Endothelial cell of umbilical vein (primary cell): Measurements from ENCODE around the gene NDP. TPM values are rescaled to one million over a fixed set of nuclear protein-coding genes. Genes with fewer than 3 reads are reported as not detected.
A peak's percentile ranks its signal among the peaks of the same experiment; 100 is the strongest.

Experiments
- Bru-seq: library from RNA; stranded (reverse); fragments of 400-500 nt; gene quantifications from one replicate; lab custom pipeline; 2021; lab: Mats Ljungman, UMichigan
- BruChase-seq, 2 experiments: library from RNA; stranded (reverse); fragments of 400-500 nt; gene quantifications; one replicate each; lab custom pipeline; 2021; lab: Mats Ljungman, UMichigan
- BruUV-seq: library from RNA; stranded (reverse); fragments of 400-500 nt; replicated peaks from 2 replicates; lab custom pipeline; 2021; lab: Mats Ljungman, UMichigan
- CTCF ChIA-PET: fragments of 300-600, 350-600 bp; sonication (Branson Sonifier 250); formaldehyde crosslinking; loops from one replicate; lab custom pipeline; 2021; ENCODE audit warnings: antibody characterized with exemption, inconsistent platforms; lab: Charles Lee
- POLR2A ChIA-PET: fragments of 300-600, 350-600 bp; sonication (Branson Sonifier 250); formaldehyde crosslinking; loops from one replicate; lab custom pipeline; 2021; ENCODE audit warnings: antibody characterized with exemption, inconsistent platforms; lab: Charles Lee
- DNase-seq: peaks from one replicate; pipeline ENCODE4 v3.0.0-alpha.2; 2011; ENCODE audit warnings: low read depth, low spot score
- FAIRE-seq: peaks from 2 replicates; lab custom pipeline; 2011; peaks lifted over from hg19 to GRCh38; lab: Jason Lieb, UNC
- H2AFZ ChIP-seq: 2 replicates; pipeline ENCODE4 v1.6.0; 2012; ENCODE audit warnings: low read depth, low read length, control low read depth, inconsistent platforms
- H3K27ac ChIP-seq: 2 replicates; pipeline ENCODE4 v1.5.1; 2011; ENCODE audit warnings: low read depth, mild to moderate bottlenecking, control low read depth, low read length, moderate library complexity; ENCODE audit not compliant: insufficient read depth
- H3K27me3 ChIP-seq, 2 experiments: 2 replicates each; pipeline versions ENCODE4 v1.6.0 to v1.6.1; 2011; ENCODE audit warnings: low read length in 2 of 2, mixed read lengths in 1 of 2; ENCODE audit not compliant: control insufficient read depth in 2 of 2, insufficient read depth in 2 of 2
- H3K36me3 ChIP-seq, 2 experiments: 2 replicates in 1 of 2; 3 replicates in 1 of 2; pipeline ENCODE4 v1.5.1; 2011; ENCODE audit warnings: low read length in 2 of 2, mild to moderate bottlenecking in 1 of 2, moderate library complexity in 1 of 2; ENCODE audit not compliant: control insufficient read depth in 2 of 2, insufficient read depth in 2 of 2; ENCODE audit errors: extremely low read depth in 1 of 2
- H3K4me1 ChIP-seq: 3 replicates; pipeline ENCODE4 v1.5.1; 2011; ENCODE audit warnings: mild to moderate bottlenecking, low read length; ENCODE audit not compliant: control insufficient read depth, insufficient read depth; ENCODE audit errors: extremely low read depth
- H3K4me2 ChIP-seq: 2 replicates; pipeline ENCODE4 v1.6.1; 2011; ENCODE audit warnings: low read length, control low read depth, mixed read lengths; ENCODE audit not compliant: insufficient read depth
- H3K4me3 ChIP-seq, 3 experiments: fragments of 200-600 bp in 1 of 3; sonication (generic), shearing (Covaris generic) in 1 of 3; replicated peaks in 1 of 3; 2 replicates each; pipeline ENCODE4 v1.5.1; 2011 to 2016; ENCODE audit warnings: control low read depth in 3 of 3, low read length in 3 of 3, mild to moderate bottlenecking in 2 of 3, inconsistent platforms in 1 of 3, low read depth in 1 of 3, moderate library complexity in 1 of 3; ENCODE audit not compliant: insufficient read depth in 1 of 3
- H3K79me2 ChIP-seq: 2 replicates; pipeline ENCODE4 v1.6.0; 2012; ENCODE audit warnings: low read length, inconsistent platforms; ENCODE audit not compliant: control insufficient read depth, insufficient read depth
- H3K9ac ChIP-seq: replicated peaks from 2 replicates; pipeline ENCODE3; 2011; ENCODE audit warnings: low read length, control low read depth; ENCODE audit not compliant: insufficient read depth; ENCODE audit errors: extremely low read depth
- H3K9me1 ChIP-seq: replicated peaks from 3 replicates; pipeline ENCODE4 v1.6.0; 2011; ENCODE audit warnings: mild to moderate bottlenecking, low read length; ENCODE audit not compliant: control insufficient read depth, insufficient read depth; ENCODE audit errors: extremely low read depth
- H3K9me3 ChIP-seq: replicated peaks from 2 replicates; pipeline ENCODE4 v1.5.1; 2012; ENCODE audit warnings: low read length, inconsistent platforms; ENCODE audit not compliant: control insufficient read depth, insufficient read depth
- H4K20me1 ChIP-seq: replicated peaks from 2 replicates; pipeline ENCODE3; 2011; ENCODE audit warnings: mild to moderate bottlenecking, low read length; ENCODE audit not compliant: control insufficient read depth, insufficient read depth; ENCODE audit errors: extremely low read depth
- EZH2 ChIP-seq: IDR thresholded peaks from 2 replicates; pipeline ENCODE4 v1.6.1; 2012; ENCODE audit warnings: borderline replicate concordance, low read depth, mild to moderate bottlenecking, moderate library complexity, low read length, inconsistent platforms; ENCODE audit not compliant: severe bottlenecking
- FOS ChIP-seq: IDR thresholded peaks from 2 replicates; pipeline ENCODE4 v1.6.1; 2011; ENCODE audit warnings: mild to moderate bottlenecking, low read length, moderate library complexity, borderline replicate concordance; ENCODE audit not compliant: insufficient read depth
- GATA2 ChIP-seq: IDR thresholded peaks from 2 replicates; pipeline ENCODE4 v1.7.0; 2011; ENCODE audit warnings: low read depth, mild to moderate bottlenecking, moderate library complexity, mixed read lengths, low read length; ENCODE audit not compliant: insufficient read length, insufficient read depth
- JUN ChIP-seq: IDR thresholded peaks from 2 replicates; pipeline ENCODE4 v1.6.1; 2011; ENCODE audit warnings: borderline replicate concordance, low read depth; ENCODE audit not compliant: insufficient read length, insufficient read depth
- MYC ChIP-seq: IDR thresholded peaks from one replicate; pipeline ENCODE4 v1.6.1; 2011; ENCODE audit warnings: mild to moderate bottlenecking, low read depth, low read length
- POLR2A ChIP-seq: IDR thresholded peaks from 2 replicates; pipeline ENCODE4 v1.6.1; 2012; ENCODE audit warnings: low read depth, mild to moderate bottlenecking, control low read depth, low read length
- POLR2AphosphoS5 ChIP-seq: IDR thresholded peaks from 2 replicates; pipeline ENCODE4 v1.6.1; 2012; ENCODE audit warnings: low read depth, mild to moderate bottlenecking, control low read depth, low read length, moderate library complexity; ENCODE audit not compliant: insufficient read depth
- dilution Hi-C: fragments of 300-500 bp; cut with MboI; formaldehyde crosslinking; loops from one replicate; pipeline ENCODE4 v1.15.0; 2019; ENCODE audit warnings: low sequenced_read_pairs; ENCODE audit not compliant: extremely low pct_ligation_motif_present
- intact Hi-C: fragments of 100-400 bp; cut with micrococcal nuclease; formaldehyde crosslinking; loops from one replicate; pipeline ENCODE4 v1.10.0; 2022
- long read RNA-seq: library from polyadenylated mRNA; stranded (forward); transcript quantifications from one replicate; pipeline ENCODE4 v2.0.0, GENCODE V29; 2021
- polyA minus RNA-seq, 3 experiments: library from RNA; depleted of rRNA, polyadenylated mRNA; stranded (reverse); fragments of >200 nt; gene quantifications; 1 replicate in 1 of 3; 2 replicates in 2 of 3; pipeline ENCODE4 v1.2.3, GENCODE V29; 2011
- polyA plus RNA-seq, 4 experiments: library from polyadenylated mRNA; depleted of rRNA in 3 of 4; stranded (reverse) in 3 of 4; unstranded in 1 of 4; fragments of >200 nt; gene quantifications; 2 replicates each; pipeline versions ENCODE4 v1.2.1 to v1.2.3, GENCODE V29; 2011 to 2012; ENCODE audit warnings: missing spikeins in 1 of 4
- total RNA-seq: library from RNA; stranded (reverse); gene quantifications from 2 replicates; pipeline ENCODE4 v1.2.3, GENCODE V29; 2021
- TF ChIP-seq, protein P1 (sequence below): IDR thresholded peaks from 2 replicates; pipeline ENCODE4 v1.6.1; 2011; ENCODE audit not compliant: insufficient read depth, insufficient read length
- TF ChIP-seq, protein P2 (sequence below), 2 donors: IDR thresholded peaks; 1 replicate in 1 of 2; 2 replicates in 1 of 2; pipeline ENCODE4 v1.5.1; 2011; ENCODE audit warnings: low read length in 2 of 2, mild to moderate bottlenecking in 2 of 2, moderate library complexity in 2 of 2, control low read depth in 1 of 2, inconsistent platforms in 1 of 2, low read depth in 1 of 2; ENCODE audit not compliant: insufficient read depth in 1 of 2; ENCODE audit errors: extremely low read depth in 1 of 2

Gene NDP, protein sequence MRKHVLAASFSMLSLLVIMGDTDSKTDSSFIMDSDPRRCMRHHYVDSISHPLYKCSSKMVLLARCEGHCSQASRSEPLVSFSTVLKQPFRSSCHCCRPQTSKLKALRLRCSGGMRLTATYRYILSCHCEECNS
- total RNA-seq (0.60 TPM in 1 of 2 replicates, not detected in the other), polyA plus RNA-seq (0.14 and 0.58 TPM in 2 replicates), polyA minus RNA-seq (not detected in 2 replicates), Bru-seq, nascent RNA (percentile 24 among the genes with signal in this experiment), BruChase-seq, experiment 1, labeled RNA remaining after a 6-hour chase (percentile 14 among the genes with signal in this experiment), BruChase-seq, experiment 2, labeled RNA remaining after a 2-hour chase (percentile 11 among the genes with signal in this experiment)
- polyA plus RNA-seq (2011; cell fraction: cytosol; rRNA removed): 0.21 and 0.49 TPM in 2 replicates
- polyA plus RNA-seq (2011; cell fraction: nucleus; rRNA removed): 0.10 and 0.20 TPM in 2 replicates
- polyA plus RNA-seq (2012): 0.62 TPM in 1 of 2 replicates, not detected in the other
- not detected for polyA minus RNA-seq (2011; cell fraction: cytosol; rRNA and poly(A)+ RNA removed)
- not detected in 2 replicates for polyA minus RNA-seq (2011; cell fraction: nucleus; rRNA and poly(A)+ RNA removed)
- long read RNA-seq: 0 reads

DNA sequence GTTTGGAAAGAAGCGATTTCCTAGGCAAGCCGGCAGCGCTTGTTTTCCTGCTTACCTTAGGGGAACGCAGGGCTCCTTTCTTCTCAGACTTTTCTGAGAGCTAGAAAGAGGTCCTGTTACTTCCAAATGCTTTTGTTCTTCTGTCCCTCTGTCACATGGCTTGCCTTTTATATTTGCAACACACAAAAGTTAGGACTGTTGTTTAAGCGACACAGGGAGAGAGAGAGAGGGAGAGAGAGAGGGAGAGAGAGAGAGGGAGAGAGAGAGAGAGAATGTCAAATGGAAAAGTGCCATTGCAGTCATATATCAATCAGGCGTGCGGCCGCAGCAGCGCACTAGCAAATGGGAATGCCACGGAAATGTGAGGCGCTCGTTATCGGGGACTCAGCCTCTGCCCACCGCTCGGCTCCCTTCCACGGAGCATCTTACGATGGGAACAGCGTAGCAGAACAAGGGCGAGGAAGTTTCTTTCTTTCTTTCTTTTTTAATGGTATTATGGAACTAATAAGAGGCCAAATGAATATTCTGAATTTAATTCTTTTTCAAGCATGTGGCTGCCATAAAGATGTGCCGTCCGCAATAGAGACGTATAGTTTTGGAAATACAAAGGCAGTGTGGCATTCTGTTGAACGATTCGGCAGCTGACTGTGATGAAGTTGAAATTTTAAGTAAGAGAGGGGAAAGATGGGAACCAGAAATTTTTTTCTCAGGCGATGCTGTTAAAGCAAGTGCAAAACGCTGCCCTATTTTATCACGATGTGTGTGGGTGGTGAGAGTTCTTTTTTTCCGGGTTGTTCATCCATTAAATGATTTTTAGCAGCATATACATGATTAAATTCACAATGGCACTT lies at the start of gene NDP:
TSS of gene NDP (minus strand) at position 142 of the 851 bp plus-strand sequence. CDS start 14,745 bp downstream, outside the sequence.
- H3K36me3 ChIP-seq: no peaks in the 10 kb centered on the region
- H3K9me1 ChIP-seq: no peaks in the 10 kb centered on the region
- H3K4me3 ChIP-seq: peak within 1 kb of the TSS; percentile 26 to 60 (median 26)
- H3K9me3 ChIP-seq: no peaks in the 10 kb centered on the region
- no TSS peak for BruUV-seq
- DNase-seq: peak; percentile 42
- no peaks in the 10 kb centered on the region for H4K20me1 ChIP-seq
- intact Hi-C loops: loop anchor here (1.0 to 10.0 kb wide), 2 partner anchors 39 to 901 kb away; partner anchors contain the start of gene KDM6A
- POLR2A ChIA-PET: no interaction called here
- H3K79me2 ChIP-seq: no peaks in the 10 kb centered on the region
- H3K4me2 ChIP-seq: peak within 1 kb of the TSS; percentile 93
- dilution Hi-C loops: no loop called here
- no peak for TF ChIP-seq POLR2A
- TF ChIP-seq EZH2: no peak
- no peak for TF ChIP-seq POLR2AphosphoS5
- TF ChIP-seq, protein P1, sequence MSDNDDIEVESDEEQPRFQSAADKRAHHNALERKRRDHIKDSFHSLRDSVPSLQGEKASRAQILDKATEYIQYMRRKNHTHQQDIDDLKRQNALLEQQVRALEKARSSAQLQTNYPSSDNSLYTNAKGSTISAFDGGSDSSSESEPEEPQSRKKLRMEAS: no peak
- TF ChIP-seq GATA2: no peak
- no peak for TF ChIP-seq MYC
- TF ChIP-seq FOS: no peak
- TF ChIP-seq JUN: no peak
- TF ChIP-seq, protein P2, sequence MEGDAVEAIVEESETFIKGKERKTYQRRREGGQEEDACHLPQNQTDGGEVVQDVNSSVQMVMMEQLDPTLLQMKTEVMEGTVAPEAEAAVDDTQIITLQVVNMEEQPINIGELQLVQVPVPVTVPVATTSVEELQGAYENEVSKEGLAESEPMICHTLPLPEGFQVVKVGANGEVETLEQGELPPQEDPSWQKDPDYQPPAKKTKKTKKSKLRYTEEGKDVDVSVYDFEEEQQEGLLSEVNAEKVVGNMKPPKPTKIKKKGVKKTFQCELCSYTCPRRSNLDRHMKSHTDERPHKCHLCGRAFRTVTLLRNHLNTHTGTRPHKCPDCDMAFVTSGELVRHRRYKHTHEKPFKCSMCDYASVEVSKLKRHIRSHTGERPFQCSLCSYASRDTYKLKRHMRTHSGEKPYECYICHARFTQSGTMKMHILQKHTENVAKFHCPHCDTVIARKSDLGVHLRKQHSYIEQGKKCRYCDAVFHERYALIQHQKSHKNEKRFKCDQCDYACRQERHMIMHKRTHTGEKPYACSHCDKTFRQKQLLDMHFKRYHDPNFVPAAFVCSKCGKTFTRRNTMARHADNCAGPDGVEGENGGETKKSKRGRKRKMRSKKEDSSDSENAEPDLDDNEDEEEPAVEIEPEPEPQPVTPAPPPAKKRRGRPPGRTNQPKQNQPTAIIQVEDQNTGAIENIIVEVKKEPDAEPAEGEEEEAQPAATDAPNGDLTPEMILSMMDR (IDR thresholded peaks at IDR 0.05; ENCODE audit: extremely low read depth in 1 of 2, insufficient read depth in 1 of 2, low read depth in 1 of 2, low read length in 2 of 2): no peak
- CTCF ChIA-PET: interaction anchor here (1.5 to 2.1 kb wide), 3 partner anchors 10 to 52 kb away, joined by 4 to 14 read pairs (median 9); no protein-coding TSS in a partner anchor
- FAIRE-seq: peak; percentile 84
- peak within 1 kb of the TSS; percentile 21 for H3K27ac ChIP-seq
- H3K4me1 ChIP-seq: peaks cover 12% of the 10 kb centered on the region
- peak within 1 kb of the TSS; percentile 31 for H3K9ac ChIP-seq
- peak within 1 kb of the TSS; percentile 48 for H2AFZ ChIP-seq
- H3K27me3 ChIP-seq: no peaks in the 10 kb centered on the region
